SH-SY5Y (cell line): ENCODE measurements around the gene NFKB1.

Source experiments
- GATA2 ChIP-seq: IDR thresholded peaks from 2 replicates; pipeline ENCODE4 v1.6.1; 2011; ENCODE audit warnings: mild to moderate bottlenecking, low read depth, low read length
- GATA3 ChIP-seq: IDR thresholded peaks from 2 replicates; pipeline ENCODE4 v1.6.1; 2011; ENCODE audit warnings: low read depth, mild to moderate bottlenecking, low read length, moderate library complexity

GRCh38 chr4:102525504-102525903, 24.3 kb downstream of the NFKB1 start:
- no peak for TF ChIP-seq GATA2
- no peak for TF ChIP-seq GATA3
